Raji (cell line): ENCODE data around the gene PPIAL4G.
"Not testable (repeated sequence)": the region's sequence is repeated elsewhere in the genome, so short reads cannot be mapped to it uniquely, and the experiment has no call there.

Experiments
- POLR2A ChIP-seq: IDR thresholded peaks from 2 replicates; pipeline ENCODE4 v1.6.1; 2011; ENCODE audit warnings: low read depth, low read length, control low read depth; ENCODE audit not compliant: insufficient read depth

PPIAL4G gene

DNA sequence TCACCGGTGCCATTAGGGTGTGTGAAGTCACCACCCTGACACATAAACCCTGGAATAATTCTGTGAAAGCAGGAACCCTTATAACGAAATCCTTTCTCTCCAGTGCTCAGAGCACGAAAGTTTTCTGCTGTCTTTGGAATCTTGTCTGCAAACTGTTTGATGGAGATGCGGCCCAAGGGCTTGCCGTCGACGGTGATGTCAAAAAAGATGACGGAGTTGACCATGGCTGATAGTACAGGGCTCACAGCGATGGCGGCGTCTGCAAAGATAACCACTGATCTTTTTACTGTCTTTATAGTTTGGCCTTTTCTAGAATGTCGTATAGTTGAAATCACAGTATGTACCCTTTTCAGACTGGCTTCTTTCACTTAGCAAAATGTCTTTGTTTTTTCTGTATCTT lies at the start of gene PPIAL4G:
TSS of gene PPIAL4G (minus strand) at position 274 of the 400 bp plus-strand sequence. CDS start at position 224, 50 bp downstream.
- not testable (repeated sequence) for TF ChIP-seq POLR2A

DNA sequence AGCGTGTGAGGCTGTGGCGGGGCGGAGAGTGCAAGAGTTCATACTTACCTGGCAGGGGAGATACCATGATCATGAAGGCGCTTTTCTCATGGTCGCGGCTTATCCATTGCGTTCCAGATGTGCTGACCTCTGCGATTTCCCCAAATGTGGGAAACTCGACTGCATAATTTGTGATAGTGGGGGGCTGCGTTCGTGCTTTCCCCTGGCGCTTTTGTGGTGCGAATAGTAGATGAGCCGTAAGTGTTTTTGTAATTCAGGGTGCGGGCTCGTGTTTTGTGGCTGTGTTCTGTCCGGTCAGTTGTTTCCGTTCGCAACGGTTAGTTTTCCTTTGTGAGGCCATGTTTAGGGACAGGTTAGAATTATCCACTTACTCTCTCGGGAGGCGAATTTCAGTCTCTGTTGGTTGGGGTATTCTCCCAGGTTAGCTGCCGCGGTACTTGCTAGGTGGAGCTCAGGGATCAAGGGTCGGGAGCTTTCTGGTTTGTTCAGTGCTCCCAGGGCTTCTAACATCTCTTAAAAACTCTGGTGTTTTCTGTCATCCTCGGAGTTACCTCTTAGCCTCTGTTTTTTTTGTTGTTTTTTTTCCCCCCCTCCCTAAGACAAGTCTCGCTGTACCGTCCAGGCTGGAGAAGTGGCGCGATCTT lies 39.6 kb upstream of the PPIAL4G start:
- TF ChIP-seq POLR2A = peak; percentile 86

DNA sequence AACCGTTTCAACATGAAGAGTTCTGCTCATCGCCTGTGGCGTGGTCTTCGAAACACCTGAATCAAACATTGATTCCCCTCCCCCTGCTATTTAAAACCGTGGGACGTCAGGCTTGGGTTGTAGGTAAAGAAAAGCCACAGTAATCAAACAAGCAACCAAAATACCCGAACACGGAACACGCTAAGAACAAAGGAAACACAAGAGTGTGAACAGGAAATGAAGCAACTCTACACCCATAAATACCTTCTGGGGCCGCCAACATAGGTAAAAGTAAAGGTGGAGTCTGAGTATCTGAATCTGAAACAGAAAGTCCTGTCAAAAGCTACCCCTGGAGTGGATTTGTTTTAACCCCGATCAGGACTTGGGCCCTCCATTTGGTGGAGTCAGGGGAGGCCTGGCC lies 24.7 kb downstream of the PPIAL4G start:
- TF ChIP-seq POLR2A = 0 out of 2 replicates have a peak, but pooled peaks have one; percentile 9

DNA sequence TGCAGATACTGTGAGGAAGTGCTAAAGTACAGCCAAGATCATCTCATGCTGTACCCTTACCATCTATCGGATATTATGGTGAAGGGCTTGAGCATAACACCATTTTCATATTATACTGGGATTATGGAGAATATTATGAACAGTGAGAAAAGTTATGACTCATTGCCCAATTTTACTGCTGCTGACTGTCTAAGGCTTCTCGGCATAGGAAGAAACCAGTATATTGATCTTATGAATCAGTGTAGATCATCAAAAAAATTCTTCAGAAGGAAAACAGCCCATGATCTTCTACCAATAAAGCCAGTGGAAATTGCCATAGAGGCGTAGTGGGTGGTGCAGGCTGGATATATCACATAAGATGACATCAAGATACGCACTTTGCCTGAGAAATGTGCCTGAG lies 47.7 kb downstream of the PPIAL4G start:
- no peak for TF ChIP-seq POLR2A

DNA sequence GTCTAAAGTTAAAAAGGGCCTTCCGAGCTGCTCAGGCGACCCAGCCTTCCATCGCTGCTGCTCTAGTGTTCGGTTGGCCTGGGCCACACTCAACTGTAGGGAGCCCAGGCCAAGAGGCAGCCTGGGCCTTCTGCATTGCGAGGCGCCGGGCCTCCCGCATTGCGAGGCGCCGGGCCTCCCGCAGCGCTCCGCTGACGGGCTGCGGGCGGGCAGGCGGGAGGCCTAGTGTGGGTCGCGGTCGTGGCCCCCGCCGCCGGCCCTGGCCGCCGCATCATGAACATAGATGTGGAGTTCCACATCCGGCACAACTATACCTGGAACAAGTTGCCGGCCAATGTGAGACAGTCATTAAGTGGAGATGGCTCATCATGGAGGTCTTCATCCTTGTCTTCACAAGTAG lies 48.3 kb downstream of the PPIAL4G start:
- no peak for TF ChIP-seq POLR2A
